GM21717 (cell line): ENCODE results near the gene SNRK.
A peak's percentile ranks its signal among the peaks of the same experiment; 100 is the strongest.

Experiments used
- ATAC-seq: cut with Tn5 transposase; IDR thresholded peaks from one replicate; pipeline ENCODE4 v1.9.1; 2021; ENCODE audit warnings: mild to moderate bottlenecking, moderate library complexity; ENCODE audit not compliant: unreplicated experiment

The SNRK gene

DNA sequence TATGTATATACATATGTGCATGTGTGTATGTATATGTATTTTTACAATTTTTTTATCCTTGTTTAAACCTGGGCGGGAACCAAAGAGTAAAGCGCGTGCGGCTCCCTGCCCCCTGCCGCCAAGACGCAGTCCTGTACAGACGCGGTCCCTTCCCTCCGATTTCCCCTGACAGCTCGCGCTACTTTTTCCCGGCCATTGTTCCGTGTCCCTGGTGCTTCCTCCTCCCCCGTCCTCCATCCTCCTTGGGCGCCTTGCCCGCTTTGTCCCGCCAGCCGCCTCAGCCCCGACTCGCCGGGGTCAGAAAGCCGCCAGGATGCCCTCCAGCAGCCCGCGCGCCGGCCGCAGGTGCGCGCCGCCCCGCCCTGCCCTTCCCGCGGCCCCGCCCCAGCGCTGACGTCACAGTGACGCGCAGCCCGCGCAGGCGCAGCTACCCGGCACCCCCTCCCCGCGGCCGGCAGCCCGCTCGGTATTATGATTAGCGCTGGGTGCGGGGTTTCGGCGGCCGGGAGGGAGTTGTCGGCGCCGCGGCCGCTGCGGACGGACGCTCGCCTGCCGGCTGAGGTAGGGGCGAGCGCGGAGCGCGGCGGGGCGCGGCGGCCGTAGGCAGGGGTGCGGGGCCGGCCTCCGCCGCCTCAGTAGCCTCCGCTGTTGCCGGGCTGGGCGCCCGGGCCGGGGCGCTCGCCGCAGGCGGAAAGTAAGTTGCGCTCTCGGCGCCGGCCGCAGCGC lies at the start of gene SNRK:
Gene SNRK (plus strand): TSS at position 426 of the 726 bp plus-strand sequence. CDS start 16,664 bp downstream, outside the sequence.
- peak; percentile 68 for ATAC-seq

GRCh38 chr3:43238801-43239200 lies 47.5 kb upstream of the SNRK start:
- no peak for ATAC-seq

- no peak for ATAC-seq
Measured at GRCh38 chr3:43239755-43240154, 46.6 kb upstream of the SNRK start.

GRCh38 chr3:43243590-43244587 lies 42.5 kb upstream of the SNRK start:
- ATAC-seq: no peak

GRCh38 chr3:43244694-43245093 lies 41.6 kb upstream of the SNRK start:
- ATAC-seq: no peak

- no peak for ATAC-seq
Measured at GRCh38 chr3:43246976-43247375, 39.4 kb upstream of the SNRK start.

DNA sequence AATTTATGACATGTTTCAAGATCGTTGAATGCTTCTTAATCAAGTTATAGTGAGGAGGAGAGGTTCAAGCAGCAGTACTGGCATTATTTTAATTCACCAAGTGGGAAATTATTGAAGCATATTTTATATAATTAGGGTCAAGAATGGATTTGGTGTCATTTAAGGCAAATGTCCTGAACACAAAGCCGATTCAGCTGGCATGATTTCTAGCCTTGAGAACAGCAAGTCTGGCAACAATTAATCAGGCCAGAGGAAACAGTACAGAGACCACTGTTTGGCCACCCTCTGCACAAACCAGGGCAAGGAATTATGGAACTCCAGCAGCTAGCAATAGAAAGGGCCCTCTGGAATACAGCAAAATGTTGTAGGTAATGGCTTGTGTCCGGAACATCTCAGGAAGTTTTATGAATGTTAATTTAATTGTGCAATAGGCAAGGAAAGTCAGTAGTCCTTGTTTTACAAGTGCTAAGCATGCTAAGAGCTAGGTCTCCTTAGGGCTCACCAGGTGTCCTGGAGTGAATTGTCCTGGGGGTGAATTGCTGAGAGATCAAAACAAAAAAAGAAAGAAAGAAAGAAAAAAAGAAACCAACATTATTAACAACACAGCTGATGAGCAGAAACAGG lies 38.7 kb upstream of the SNRK start:
- ATAC-seq: no peak

DNA sequence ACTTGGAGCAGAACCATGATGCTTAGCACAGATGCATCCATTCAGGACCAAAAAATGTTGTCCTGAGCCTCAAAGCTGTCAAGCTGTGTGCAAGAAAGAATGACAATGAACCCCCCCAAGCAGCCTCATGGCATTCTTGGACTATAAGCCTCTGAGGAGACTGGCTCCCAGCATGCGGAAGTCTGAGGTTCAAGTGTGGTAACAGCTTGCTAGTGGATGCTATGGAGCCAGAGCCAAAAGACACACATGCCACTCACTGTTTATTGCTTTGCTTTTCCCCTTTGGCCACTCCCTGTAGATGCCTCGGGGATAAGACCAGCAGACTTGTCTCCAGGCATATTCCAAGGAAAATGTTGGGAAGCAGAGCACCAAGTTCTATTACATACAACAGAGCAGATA lies 38.2 kb upstream of the SNRK start:
- ATAC-seq: no peak

DNA sequence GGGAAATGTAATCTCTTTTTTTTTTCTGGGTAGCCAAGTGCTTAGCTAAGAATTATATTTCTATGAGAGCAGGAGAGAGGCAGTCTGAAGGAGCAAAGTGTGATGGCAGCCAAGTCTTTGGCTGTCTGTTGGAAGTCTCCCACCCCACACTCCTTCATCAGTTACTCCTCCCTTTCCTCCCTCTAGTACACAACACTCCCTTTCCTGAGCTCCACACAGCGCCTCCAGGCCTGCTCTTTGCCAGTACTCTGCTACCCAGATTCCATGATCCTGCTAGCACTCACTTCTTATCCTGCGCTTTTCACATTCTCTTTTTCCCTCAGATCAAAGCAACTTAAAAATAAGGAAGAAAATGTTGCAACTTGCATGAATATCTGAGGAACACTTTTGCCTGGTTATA lies 37.4 kb upstream of the SNRK start:
- no peak for ATAC-seq

DNA sequence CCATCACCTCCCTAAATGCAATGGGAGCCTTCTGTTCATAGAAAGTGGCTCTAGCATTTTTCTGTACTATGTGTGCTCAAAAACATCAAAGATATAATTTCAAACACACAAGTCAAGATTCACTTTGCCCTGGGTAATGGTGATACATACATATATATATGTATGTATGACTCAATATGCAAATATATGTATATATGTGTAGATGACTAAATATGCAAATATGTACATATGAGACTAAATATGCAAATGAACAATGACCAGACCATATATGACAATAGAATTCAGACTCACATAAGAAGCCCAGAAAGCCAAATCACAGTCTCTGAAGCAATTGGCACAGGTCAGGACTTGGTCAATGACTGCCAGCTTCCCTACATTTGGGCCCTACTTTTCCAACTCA lies 36.9 kb upstream of the SNRK start:
- ATAC-seq: no peak

- ATAC-seq: no peak
Measured at GRCh38 chr3:43253294-43253693, 33.0 kb upstream of the SNRK start.

DNA sequence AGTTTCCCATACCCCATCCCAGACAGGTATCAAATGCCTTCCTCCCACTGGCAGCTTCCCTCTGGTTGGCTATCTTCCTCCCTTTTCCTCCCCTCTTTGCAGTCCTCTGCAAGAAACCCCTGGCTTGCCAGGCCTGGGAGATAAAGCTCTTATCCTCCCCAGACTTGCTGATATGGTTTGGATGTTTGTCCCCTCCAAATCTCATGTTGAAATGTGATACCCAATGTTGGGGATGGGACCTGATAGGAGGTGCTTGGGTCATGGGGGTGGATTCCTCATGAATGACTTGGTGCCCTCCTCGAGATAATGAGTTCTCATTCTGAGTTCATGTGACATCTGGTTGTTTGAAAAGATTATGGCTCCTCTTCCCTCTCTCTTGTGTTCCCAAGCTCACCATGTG lies 32.2 kb upstream of the SNRK start:
- no peak for ATAC-seq

GRCh38 chr3:43255662-43256061 lies 30.7 kb upstream of the SNRK start:
- no peak for ATAC-seq

- no peak for ATAC-seq
Measured at GRCh38 chr3:43256714-43257461, 29.5 kb upstream of the SNRK start.

DNA sequence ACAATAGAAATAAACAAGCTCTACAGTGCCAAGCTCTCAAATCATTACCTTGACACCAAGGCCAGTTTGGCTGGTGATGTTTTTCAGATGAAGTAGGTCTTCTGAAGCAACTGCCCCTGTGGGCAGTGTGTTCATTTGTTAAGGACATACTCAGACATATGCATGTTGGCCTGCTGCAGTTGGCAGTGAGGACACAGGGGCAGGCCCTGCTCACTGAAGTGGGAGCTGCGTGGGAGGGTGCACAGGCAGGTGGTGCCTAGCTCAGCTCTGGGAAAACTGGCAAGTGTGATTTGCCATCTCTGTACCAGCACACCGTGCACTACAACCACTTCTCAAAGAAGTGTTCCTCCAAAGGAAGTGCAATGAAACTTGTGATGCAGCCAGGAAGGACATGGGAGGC lies 28.5 kb upstream of the SNRK start:
- no peak for ATAC-seq

GRCh38 chr3:43259626-43260025 lies 26.7 kb upstream of the SNRK start:
- no peak for ATAC-seq

DNA sequence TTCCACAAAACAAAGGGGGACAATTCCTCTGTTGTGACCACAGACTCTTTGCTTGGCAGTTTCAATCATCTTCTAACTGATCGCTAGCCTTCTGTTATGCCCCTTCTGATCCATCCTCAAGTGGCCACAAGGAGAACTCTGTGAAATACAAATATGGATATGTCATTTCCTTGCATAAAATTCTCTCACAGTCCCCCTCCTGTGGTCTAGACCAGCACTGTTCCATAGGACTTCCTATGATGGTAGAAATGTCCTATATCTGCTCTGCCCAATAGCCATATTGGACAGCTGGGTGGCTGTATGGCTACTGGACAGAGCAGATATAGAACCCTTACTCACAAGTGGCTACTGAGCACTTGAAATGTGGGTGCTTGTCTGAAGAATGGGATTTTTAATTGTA lies 25.9 kb upstream of the SNRK start:
- no peak for ATAC-seq

- ATAC-seq: no peak
Measured at GRCh38 chr3:43262194-43262593, 24.1 kb upstream of the SNRK start.

- no peak for ATAC-seq
Measured at GRCh38 chr3:43266451-43266850, 19.9 kb upstream of the SNRK start.

- ATAC-seq: no peak
Measured at GRCh38 chr3:43266995-43267394, 19.3 kb upstream of the SNRK start.

GRCh38 chr3:43268636-43269035 lies 17.7 kb upstream of the SNRK start:
- no peak for ATAC-seq
